ENCODE data around the gene TRPM3. TPM values are rescaled to one million over a fixed set of nuclear protein-coding genes. Genes with fewer than 3 reads are reported as not detected.
"Not testable (repeated sequence)": the region's sequence is repeated elsewhere in the genome, so short reads cannot be mapped to it uniquely, and the experiment has no call there.

Gene TRPM3
- total and polyA plus RNA-seq, 12 donors, result 0.27 to 5.3 (median 1.8) TPM

- TF ChIP-seq POLR2A (IDR thresholded peaks at IDR 0.05), result no peak
- TF ChIP-seq CTCF (IDR thresholded peaks at IDR 0.05), result no peak
- 85 to 94% (median 90%) methylated on average over 3 of the region's 3 CpGs for WGBS, 4 donors
- Histone ChIP-seq H3K36me3 (replicated peaks in 1 of 2) (no peaks in the 10 kb centered on the region), H3K4me1 (replicated peaks in 1 of 2) (no peaks in the 10 kb centered on the region), H3K27ac (no peak overlapping the region), H3K27me3 (no peaks in the 10 kb centered on the region), H3K4me3 (no peak overlapping the region), H3K9me3 (replicated peaks in 1 of 3) (no peaks in the 10 kb centered on the region)
- intact Hi-C loops (cut with DNase I), result loop anchor here in 1 of 2 donors (10.0 kb wide), 1 partner anchor 374 kb away; no protein-coding TSS in a partner anchor
- DNase-seq, result no peak
Observed at GRCh38 chr9:70630971-70631370, 490.4 kb downstream of the TRPM3 start.

DNA sequence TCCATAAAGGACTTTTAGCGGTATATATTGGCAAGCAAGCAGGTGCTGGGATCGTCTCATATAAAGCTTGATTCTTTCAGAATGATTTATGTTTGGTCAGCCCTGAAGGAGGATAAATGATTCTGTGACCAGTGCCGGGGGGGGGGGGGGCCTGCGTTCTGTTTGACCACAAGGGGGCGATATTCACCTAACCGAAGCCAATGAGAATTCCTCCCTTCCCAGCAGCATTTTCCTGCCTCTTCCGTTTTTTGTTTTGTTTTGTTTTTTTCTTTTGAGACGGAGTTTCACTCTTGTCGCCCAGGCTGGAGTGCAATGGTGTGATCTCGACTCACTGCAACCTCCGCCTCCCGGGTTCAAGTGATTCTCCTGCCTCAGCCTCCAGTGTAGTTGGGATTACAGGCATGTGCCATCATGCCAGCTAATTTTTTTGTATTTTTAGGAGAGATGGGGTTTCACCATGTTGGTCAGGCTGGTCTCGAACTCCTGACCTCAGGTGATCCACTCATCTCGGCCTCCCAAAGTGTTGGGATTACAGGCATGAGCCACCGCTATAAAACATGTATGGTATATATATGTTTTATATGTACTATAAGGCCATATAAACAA, 492.2 kb downstream of the TRPM3 start:
- peak in 1 of 6 experiments; percentile 38 for TF ChIP-seq CTCF (IDR thresholded peaks at IDR 0.05)
- intact Hi-C loops (cut with DNase I); H3K4me1 ChIP-seq (replicated peaks in 1 of 2); H3K27me3 ChIP-seq; H3K36me3 ChIP-seq (replicated peaks in 1 of 2); H3K27ac ChIP-seq; DNase-seq; H3K9me3 ChIP-seq (replicated peaks in 1 of 3): not testable (repeated sequence)
- WGBS, 4 donors, result 51 to 61% (median 56%) methylated on average over 14 to 15 of the region's 15 CpGs
- H3K4me3 ChIP-seq, result peak overlapping the region in 1 of 4 donors; percentile 11

DNA sequence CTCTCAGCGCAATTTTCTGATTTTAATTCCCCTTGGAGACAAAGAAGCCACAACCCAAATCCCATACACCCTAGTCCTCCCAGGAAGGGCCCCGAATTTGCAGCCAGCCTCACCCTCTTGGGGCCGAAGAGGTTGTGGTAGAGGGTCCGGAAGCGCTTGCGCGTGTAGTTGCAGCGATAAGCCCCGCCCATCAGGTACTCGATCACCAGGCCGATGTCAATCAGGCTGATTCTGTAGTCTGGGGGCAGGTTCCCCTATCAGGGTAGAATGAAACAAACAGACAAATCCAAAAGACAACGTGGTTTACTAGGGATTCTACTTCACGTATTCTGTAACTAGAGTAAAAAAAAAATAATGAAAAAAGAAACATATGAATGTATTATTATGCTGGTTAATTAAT, 496.3 kb downstream of the TRPM3 start:
- H3K4me3 ChIP-seq, result no peak overlapping the region
- 76 to 87% (median 82%) methylated on average over 13 of the region's 13 CpGs for WGBS, 4 donors
- no peak for DNase-seq
- H3K27ac ChIP-seq, result no peak overlapping the region
- intact Hi-C loops (cut with DNase I), result no loop called here
- peaks cover 0 to 7% (median 0%) of the 10 kb centered on the region in 3 donors for H3K9me3 ChIP-seq (replicated peaks in 1 of 3)
- TF ChIP-seq CTCF (IDR thresholded peaks at IDR 0.05) (no peak), POLR2A (IDR thresholded peaks at IDR 0.05) (no peak)
- H3K27me3 ChIP-seq, result no peaks in the 10 kb centered on the region
- no peaks in the 10 kb centered on the region for H3K4me1 ChIP-seq (replicated peaks in 1 of 2)
- H3K36me3 ChIP-seq (replicated peaks in 1 of 2), result no peaks in the 10 kb centered on the region

GRCh38 chr9:70618784-70619183, 502.6 kb downstream of the TRPM3 start:
- WGBS, 4 donors, result 89 to 95% (median 93%) methylated on average over 7 to 17 of the region's 17 CpGs
- DNase-seq, result no peak
- intact Hi-C loops (cut with DNase I), result no loop called here
- Histone ChIP-seq H3K4me1 (replicated peaks in 1 of 2) (peaks cover 3 to 7% of the 10 kb centered on the region in 2 donors), H3K4me3 (no peak overlapping the region), H3K27me3 (no peaks in the 10 kb centered on the region), H3K9me3 (replicated peaks in 1 of 3) (no peaks in the 10 kb centered on the region), H3K36me3 (replicated peaks in 1 of 2) (no peaks in the 10 kb centered on the region), H3K27ac (no peak overlapping the region)
- no peak for TF ChIP-seq POLR2A (IDR thresholded peaks at IDR 0.05)
- no peak for TF ChIP-seq CTCF (IDR thresholded peaks at IDR 0.05)

Measured in adrenal gland (tissue), 12 donors.